Transverse colon (tissue), 4 donors: Measurements from ENCODE around the gene STOX2. TPM values are rescaled to one million over a fixed set of nuclear protein-coding genes. Genes with fewer than 3 reads are reported as not detected.

Experiments used
- DNase-seq: peaks from one replicate; pipeline ENCODE4 v3.0.0-alpha.2; 2019
- H3K27ac ChIP-seq, 4 donors: fragments of 200-600 bp; sonication (generic); 2 replicates each; pipeline ENCODE4 v1.5.1; 2016 to 2018; ENCODE audit warnings: inconsistent platforms in 4 of 4
- H3K27me3 ChIP-seq: fragments of 200-600 bp; sonication (generic); 2 replicates; pipeline ENCODE4 v1.5.1; 2017; ENCODE audit warnings: inconsistent platforms
- H3K36me3 ChIP-seq, 4 donors: fragments of 200-600 bp; sonication (generic); 2 replicates each; pipeline ENCODE4 v1.5.1; 2017 to 2019; ENCODE audit warnings: inconsistent platforms in 4 of 4
- H3K4me1 ChIP-seq, 4 donors: fragments of 200-600 bp; sonication (generic); 2 replicates each; pipeline ENCODE4 v1.5.1; 2017 to 2020; ENCODE audit warnings: inconsistent platforms in 4 of 4
- H3K4me3 ChIP-seq, 4 donors: fragments of 200-600 bp; sonication (generic); 1 replicate in 1 of 4; 2 replicates in 3 of 4; pipeline versions ENCODE4 v1.5.1 to v1.6.1; 2017 to 2019; ENCODE audit warnings: inconsistent platforms in 4 of 4
- H3K9me3 ChIP-seq, 2 donors: fragments of 200-600 bp; sonication (generic); 2 replicates each; pipeline ENCODE4 v1.5.1; 2017 to 2019; ENCODE audit warnings: inconsistent platforms in 2 of 2
- CTCF ChIP-seq, 5 experiments: fragments of 200-600 bp in 3 of 5; fragments of 450-650 bp in 2 of 5; sonication (generic) in 3 of 5; IDR thresholded peaks; 1 replicate in 2 of 5; 2 replicates in 3 of 5; pipeline ENCODE4 v1.5.1; 2016 to 2017; ENCODE audit warnings: antibody characterized with exemption in 5 of 5, inconsistent platforms in 3 of 5, mild to moderate bottlenecking in 2 of 5, moderate library complexity in 1 of 5
- EP300 ChIP-seq: sonication (generic); formaldehyde crosslinking; IDR thresholded peaks from one replicate; pipeline ENCODE4 v1.6.1; 2017; ENCODE audit warnings: antibody characterized with exemption, low read depth
- POLR2A ChIP-seq: fragments of 450-650 bp; IDR thresholded peaks from one replicate; pipeline ENCODE4 v1.6.1; 2016; ENCODE audit warnings: antibody characterized with exemption, mild to moderate bottlenecking, moderate library complexity
- POLR2AphosphoS5 ChIP-seq, 3 donors: sonication (generic); formaldehyde crosslinking; IDR thresholded peaks; one replicate each; pipeline ENCODE4 v1.6.1; 2016; ENCODE audit warnings: antibody characterized with exemption in 3 of 3
- WGBS, 2 donors: methylation state at CpG; one replicate each; pipeline ENCODE4 v1.1.5; 2018; ENCODE audit warnings: low coverage in 1 of 2; 5-methylcytosine and 5-hydroxymethylcytosine counted together
- in situ Hi-C, 4 donors: fragments of 200-750 bp; cut with MboI; loops; one replicate each; pipeline versions ENCODE4 v1.15.0 to v1.15.1; 2017; ENCODE audit warnings: low sequenced_read_pairs in 3 of 4, low pct_ligation_motif_present in 1 of 4, low pct_unique_long_range_greater_than_20kb in 1 of 4
- intact Hi-C: fragments of 100-400 bp; cut with DNase I; formaldehyde crosslinking; loops from one replicate; pipeline ENCODE4 v1.15.1; 2023; ENCODE audit warnings: low total_unique reads
- total RNA-seq, 4 donors: library from RNA; depleted of rRNA; stranded (reverse); fragments of >200 nt; gene quantifications; one replicate each; pipeline ENCODE4 v1.1.0, GENCODE V29; 2016

STOX2 gene
- total RNA-seq, 4 donors from 2014 or later = 0.37 to 90.8 (median 7.7) TPM

- Histone ChIP-seq H3K4me1 (no peaks in the 10 kb centered on the region), H3K36me3 (no peaks in the 10 kb centered on the region), H3K27ac (no peak overlapping the region), H3K4me3 (no peak overlapping the region), H3K9me3 (no peaks in the 10 kb centered on the region), H3K27me3 (no peaks in the 10 kb centered on the region)
- no peak for TF ChIP-seq POLR2AphosphoS5 (IDR thresholded peaks at IDR 0.05)
- intact Hi-C loops (no loop called here), in situ Hi-C loops (no loop called here)
- WGBS, 2 donors = 92% methylated on average over 4 of the region's 4 CpGs; no CpG with 5 or more reads in 1 of the 2 donors
- no peak for DNase-seq
Measured at GRCh38 chr4:184003433-184003832, 98.3 kb downstream of the STOX2 start.

- Histone ChIP-seq H3K27me3 (no peaks in the 10 kb centered on the region), H3K9me3 (no peaks in the 10 kb centered on the region), H3K4me1 (no peaks in the 10 kb centered on the region), H3K36me3 (no peaks in the 10 kb centered on the region), H3K27ac (no peak overlapping the region), H3K4me3 (no peak overlapping the region)
- WGBS, 2 donors = 79% methylated on average over 3 of the region's 3 CpGs; no CpG with 5 or more reads in 1 of the 2 donors
- no peak for DNase-seq
- intact Hi-C loops (no loop called here), in situ Hi-C loops (no loop called here)
- TF ChIP-seq EP300 (no peak), POLR2AphosphoS5 (IDR thresholded peaks at IDR 0.05) (no peak), CTCF (IDR thresholded peaks at IDR 0.05) (no peak), POLR2A (no peak)
Measured at GRCh38 chr4:184007891-184008290, 102.8 kb downstream of the STOX2 start.

- no peak for TF ChIP-seq CTCF (IDR thresholded peaks at IDR 0.05)
- no peak for TF ChIP-seq POLR2AphosphoS5 (IDR thresholded peaks at IDR 0.05)
- no peak for TF ChIP-seq EP300
- no peak for TF ChIP-seq POLR2A
- WGBS, 2 donors = 94% methylated on average over 14 of the region's 14 CpGs; no CpG with 5 or more reads in 1 of the 2 donors
- H3K4me1 ChIP-seq = no peaks in the 10 kb centered on the region
- H3K27ac ChIP-seq = no peak overlapping the region
- H3K4me3 ChIP-seq = no peak overlapping the region
- no peak for DNase-seq
- H3K9me3 ChIP-seq = no peaks in the 10 kb centered on the region
- in situ Hi-C loops = no loop called here
- no peaks in the 10 kb centered on the region for H3K36me3 ChIP-seq
- intact Hi-C loops = no loop called here
- H3K27me3 ChIP-seq = no peaks in the 10 kb centered on the region
Measured at GRCh38 chr4:184010696-184011095, 105.6 kb downstream of the STOX2 start.

GRCh38 chr4:184011826-184012380 is 106.8 kb downstream of the STOX2 start:
- intact Hi-C loops (no loop called here), in situ Hi-C loops (no loop called here)
- H3K4me1 ChIP-seq = no peaks in the 10 kb centered on the region
- no peak for DNase-seq
- H3K27ac ChIP-seq = no peak overlapping the region
- H3K36me3 ChIP-seq = no peaks in the 10 kb centered on the region
- H3K9me3 ChIP-seq = no peaks in the 10 kb centered on the region
- H3K4me3 ChIP-seq = no peak overlapping the region
- TF ChIP-seq POLR2A (no peak), EP300 (no peak), CTCF (IDR thresholded peaks at IDR 0.05) (no peak), POLR2AphosphoS5 (IDR thresholded peaks at IDR 0.05) (no peak)
- 63 to 65% methylated on average over 2 of the region's 2 CpGs for WGBS, 2 donors
- no peaks in the 10 kb centered on the region for H3K27me3 ChIP-seq

- Histone ChIP-seq H3K4me3 (no peak overlapping the region), H3K27ac (no peak overlapping the region), H3K9me3 (no peaks in the 10 kb centered on the region), H3K4me1 (no peaks in the 10 kb centered on the region), H3K27me3 (no peaks in the 10 kb centered on the region), H3K36me3 (no peaks in the 10 kb centered on the region)
- 24 to 53% methylated on average over 3 of the region's 3 CpGs for WGBS, 2 donors
- DNase-seq = no peak
- in situ Hi-C loops (no loop called here), intact Hi-C loops (no loop called here)
- TF ChIP-seq POLR2AphosphoS5 (IDR thresholded peaks at IDR 0.05) = no peak
- TF ChIP-seq CTCF (IDR thresholded peaks at IDR 0.05) = no peak
- no peak for TF ChIP-seq EP300
- TF ChIP-seq POLR2A = no peak
Measured at GRCh38 chr4:184012937-184013336, 107.8 kb downstream of the STOX2 start.
